GM19035 (cell line): Measurements from ENCODE around the gene POLG2.
"Not testable (repeated sequence)": the region's sequence is repeated elsewhere in the genome, so short reads cannot be mapped to it uniquely, and the experiment has no call there.

Experiments
- ATAC-seq: cut with Tn5 transposase; IDR thresholded peaks from one replicate; pipeline ENCODE4 v1.9.1; 2021; ENCODE audit not compliant: unreplicated experiment

Gene POLG2

DNA sequence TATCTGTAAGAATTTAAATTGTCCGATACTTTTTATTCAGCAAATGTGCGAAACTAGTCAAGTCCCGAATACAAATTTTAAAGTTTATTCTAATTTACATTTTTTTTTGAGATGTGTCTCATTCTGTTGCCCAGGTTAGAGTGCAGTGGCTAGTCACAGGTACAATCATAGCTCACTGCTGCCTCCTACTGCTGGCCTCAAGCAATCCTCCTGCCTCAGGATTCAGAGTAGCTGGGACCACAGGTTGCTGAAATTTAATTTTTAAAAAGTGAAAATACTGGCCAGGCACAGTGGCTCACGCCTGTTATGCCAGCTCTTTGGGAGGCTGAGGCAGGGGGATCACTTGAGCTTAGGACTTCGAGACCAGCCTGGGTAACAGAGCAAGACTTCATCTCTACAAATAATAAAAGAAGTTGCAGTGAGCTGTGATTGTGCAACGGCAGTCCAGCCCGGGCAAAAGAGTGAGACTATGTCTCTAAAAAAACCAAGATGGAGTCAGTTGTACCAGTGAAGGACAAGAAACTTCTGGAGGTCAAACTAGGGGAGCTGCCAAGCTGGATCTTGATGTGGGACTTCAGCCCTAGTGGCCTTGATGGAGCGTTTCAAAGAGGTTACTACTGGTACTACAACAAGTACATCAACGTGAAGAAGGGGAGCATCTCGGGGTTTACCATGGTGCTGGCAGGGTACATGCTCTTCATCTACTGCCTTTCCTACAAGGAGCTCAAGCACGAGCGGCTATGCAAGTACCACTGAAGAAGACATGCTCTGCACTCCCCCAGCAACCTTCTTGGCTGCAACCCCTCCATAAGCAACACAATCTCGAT lies 5.6 kb downstream of the POLG2 start:
- ATAC-seq = no peak

DNA sequence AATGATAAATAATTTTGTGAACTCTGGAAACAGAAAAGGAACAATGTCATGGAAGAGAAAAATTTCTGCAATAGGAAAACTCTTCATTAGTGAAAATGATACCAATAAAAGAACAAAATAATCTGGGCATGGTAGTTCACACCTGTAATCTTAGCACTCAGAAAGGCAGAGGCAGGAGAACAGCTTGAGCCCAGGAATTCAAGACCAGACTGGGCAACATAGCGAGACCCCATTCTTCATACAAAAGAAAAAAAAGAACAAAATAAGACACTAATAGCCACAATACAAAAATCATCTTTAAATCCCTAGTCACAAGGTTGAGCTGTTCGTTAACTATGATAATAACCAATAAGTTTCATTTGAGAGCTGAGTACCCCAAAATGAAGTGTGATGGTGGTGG lies 8.6 kb downstream of the POLG2 start:
- no peak for ATAC-seq

DNA sequence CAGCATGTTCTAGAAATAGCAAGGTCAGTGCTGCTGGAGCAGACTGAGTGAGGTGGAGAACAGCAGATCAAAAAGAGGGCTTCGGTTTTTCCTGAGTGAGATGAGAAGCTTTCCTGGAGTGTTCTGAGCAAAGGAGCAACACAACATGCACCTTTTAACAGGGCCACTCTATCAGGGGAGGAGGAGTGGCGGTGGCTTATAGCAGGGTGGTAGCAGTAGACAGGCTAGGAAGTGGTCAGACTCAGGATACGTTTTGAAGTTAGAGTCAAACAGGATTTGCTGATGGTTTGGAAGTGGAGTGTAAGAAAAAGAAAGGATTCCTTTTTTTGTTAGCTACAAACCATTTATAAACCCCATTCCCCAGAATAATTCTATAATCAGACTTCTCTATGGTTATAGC lies 12.5 kb downstream of the POLG2 start:
- ATAC-seq = no peak

DNA sequence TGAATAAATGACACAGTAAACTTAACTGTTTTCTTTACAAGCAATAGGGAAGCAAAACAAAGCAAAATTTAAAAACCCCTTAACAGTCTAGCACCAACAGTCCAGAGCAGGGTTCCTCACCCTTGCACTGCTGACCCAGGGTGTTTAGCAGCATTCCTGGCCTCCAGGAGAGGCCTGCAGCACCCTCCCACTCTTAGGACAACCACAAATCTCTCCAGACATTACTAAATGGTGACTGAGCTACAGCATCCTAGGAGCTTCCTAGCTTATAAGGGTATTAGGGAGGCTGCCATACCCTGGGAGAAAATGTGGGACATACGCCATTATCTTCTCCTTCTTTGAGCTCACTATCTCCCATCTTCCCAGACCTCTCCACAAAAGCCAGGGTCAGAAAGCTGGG lies 15.9 kb downstream of the POLG2 start:
- ATAC-seq = no peak

DNA sequence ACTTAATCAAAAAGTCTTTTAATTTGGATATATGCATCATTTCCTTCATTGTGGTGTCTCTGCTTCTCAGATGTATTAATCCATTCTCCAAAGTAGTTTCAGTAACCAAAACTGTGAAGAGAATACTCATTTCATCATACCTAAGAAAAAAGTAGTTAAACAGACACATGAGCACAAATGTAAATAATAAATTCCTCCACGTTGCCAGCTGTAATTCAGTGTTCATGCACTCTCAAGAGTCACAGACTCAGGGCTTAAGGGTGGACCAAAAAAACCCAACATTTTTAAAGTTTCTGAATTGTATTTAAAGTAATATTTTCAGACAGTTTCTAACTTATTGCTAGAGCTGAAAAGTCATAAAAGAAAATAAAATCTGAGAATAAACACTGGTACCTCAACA lies 19.0 kb downstream of the POLG2 start:
- no peak for ATAC-seq

DNA sequence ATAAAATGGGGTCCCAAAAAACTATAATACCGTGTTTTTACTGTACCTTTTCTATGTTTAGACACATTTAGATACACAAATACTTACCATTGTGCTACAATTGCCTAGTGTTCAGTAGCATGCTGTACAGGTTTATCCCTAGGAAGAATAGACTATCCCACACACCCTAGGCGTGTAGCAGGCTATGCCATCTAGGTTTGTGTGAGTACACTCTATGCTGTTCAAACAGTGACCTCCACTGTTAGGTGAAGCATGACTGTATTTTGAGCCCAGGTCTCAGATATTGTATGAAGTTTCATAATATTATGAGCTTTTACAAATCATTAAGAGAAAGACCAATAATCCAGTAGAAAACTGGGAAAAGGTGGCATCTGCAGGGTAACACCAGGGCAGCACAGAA lies 24.3 kb downstream of the POLG2 start:
- ATAC-seq = no peak

DNA sequence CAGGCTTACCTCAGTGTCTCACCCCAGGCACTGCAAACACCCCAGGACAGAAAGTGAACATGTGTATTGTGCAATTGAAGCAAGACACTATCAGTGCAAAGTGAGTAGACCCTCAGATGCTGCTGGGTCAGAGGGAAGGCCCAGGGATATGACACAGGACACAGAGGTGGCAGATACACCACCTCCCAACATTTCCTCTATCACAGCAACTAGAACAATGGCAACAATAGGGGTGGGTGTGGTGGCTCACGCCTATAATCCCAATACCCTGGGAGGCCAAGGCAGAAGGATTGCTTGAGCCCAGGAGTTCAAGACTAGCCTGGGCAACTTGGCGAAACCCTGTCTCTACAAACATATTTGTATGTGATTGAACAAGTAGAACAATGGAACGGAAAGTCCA lies 25.4 kb downstream of the POLG2 start:
- no peak for ATAC-seq

DNA sequence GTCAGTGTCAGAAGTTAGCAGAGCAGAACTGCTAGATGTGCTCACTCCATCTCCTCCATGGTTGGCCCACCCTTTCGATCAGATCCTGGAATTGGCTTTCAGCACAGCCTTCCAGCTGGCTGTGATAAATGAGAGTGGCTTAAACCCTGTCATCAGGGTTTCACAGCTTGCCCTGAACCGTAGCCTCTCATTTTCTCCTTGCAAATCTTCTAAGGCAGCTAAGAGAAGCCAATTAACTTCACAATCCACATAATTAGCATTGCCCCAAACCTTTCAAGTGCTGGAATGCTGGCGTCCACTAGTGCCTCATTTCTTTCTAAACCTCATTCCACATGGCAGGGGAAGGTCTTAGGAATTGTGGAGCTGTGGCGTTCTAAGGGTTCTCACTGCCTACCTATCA lies 26.2 kb downstream of the POLG2 start:
- no peak for ATAC-seq

DNA sequence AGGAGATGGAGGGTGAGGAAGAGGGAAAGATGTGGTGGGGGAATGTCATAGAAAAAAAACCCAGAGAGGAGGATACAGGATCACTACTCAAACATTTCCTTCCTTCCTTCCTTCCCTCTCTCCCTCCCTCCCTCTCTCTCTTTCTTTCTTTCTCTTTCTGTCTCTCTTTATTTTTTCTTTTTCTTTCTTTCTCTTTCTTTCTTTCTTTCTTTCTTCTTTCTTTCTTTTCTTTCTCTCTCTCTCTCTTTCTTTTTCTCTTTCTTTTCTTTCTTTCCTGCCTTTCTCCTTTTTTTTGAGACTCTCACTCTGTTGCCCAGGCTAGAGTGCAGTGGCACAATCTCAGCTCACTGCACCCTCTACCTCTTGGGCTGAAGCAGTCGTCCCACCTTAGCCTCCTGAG lies 30.0 kb downstream of the POLG2 start:
- not testable (repeated sequence) for ATAC-seq

DNA sequence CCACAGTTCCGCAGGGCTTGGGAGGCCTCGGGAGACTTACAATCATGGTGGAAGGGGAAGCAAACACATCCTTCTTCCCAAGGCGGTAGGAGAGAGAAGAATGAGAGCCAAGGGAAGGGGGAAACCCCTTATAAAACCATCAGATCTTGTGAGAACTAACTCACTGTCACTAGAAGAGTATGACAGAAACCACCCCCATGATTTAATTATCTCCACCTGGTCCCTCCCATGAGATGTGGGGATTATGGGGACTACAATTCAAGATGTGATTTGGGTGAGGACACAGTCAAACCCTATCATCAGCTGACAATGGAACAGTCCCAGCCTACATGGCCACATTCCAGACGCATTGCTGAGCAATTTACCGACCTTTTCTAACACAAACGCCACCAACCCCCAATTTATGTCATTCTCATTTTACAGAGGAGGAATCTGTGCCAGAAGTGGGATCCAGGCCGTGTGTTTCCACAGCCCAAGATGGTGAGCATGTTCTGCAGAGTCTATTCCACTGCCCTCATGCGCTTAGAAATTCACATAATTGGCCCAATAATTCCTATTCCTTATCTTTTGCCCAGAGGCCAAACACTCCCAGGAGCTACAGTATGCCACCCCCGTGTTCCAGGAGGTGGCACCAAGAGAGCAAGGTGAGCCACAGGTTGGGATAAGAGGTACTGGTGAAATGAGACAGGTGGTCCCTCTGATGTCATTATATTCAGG lies 30.7 kb downstream of the POLG2 start:
- no peak for ATAC-seq

DNA sequence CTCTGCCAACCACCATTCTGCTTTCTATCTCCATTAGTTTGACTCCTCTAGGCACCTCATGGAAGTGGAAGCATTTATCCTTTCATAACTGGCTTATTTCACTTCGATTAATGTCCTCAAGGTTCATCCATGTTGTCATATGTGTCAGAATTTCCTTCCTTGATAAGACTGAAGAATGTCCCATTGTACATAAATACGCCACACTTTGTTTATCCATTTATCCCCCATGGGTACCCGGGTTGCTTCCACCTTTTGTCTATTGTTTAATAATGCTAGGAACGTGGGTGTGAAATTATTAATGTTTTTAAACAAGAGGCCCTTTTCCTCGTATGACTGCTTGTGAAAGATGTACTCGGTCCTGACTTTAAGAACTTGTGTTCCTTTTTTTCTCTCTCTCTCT lies 35.1 kb downstream of the POLG2 start:
- ATAC-seq = no peak

DNA sequence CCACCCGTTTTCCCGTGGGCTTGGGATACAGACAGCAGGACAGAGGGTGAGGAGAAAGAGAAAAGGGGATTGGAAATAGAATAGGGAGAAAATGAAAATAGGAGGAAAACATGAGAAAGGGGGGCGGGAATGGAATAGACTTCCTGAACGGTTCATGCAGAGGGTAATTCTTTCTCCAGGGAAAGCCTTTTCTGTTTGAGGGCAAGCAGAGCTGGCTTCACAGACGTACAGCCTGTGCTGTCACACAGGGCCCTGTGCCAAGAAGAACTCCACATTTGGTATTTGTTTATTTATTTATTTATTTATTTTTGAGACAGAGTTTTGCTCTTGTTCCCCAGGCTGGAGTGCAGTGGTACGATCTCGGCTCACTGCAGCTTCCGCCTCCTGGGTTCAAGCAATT lies 35.9 kb downstream of the POLG2 start:
- no peak for ATAC-seq

DNA sequence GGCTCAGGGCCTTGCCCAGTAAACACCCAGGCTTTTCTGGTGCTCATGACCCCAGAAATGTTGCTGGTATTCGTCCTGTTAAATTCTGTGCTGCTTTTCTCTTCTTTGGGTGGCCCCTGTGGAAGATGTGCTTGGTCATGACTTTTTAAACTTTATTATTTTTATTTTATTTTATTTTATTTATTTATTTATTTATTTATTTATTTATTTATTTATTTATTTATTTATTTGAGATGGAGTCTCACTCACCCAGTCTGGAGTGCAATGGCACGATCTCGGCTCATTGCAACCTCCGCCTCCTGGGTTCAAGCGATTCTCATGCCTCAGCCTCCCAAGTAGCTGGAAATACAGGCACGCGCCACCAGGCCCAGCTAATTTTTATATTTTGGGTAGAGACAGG lies 37.0 kb downstream of the POLG2 start:
- ATAC-seq = not testable (repeated sequence)

DNA sequence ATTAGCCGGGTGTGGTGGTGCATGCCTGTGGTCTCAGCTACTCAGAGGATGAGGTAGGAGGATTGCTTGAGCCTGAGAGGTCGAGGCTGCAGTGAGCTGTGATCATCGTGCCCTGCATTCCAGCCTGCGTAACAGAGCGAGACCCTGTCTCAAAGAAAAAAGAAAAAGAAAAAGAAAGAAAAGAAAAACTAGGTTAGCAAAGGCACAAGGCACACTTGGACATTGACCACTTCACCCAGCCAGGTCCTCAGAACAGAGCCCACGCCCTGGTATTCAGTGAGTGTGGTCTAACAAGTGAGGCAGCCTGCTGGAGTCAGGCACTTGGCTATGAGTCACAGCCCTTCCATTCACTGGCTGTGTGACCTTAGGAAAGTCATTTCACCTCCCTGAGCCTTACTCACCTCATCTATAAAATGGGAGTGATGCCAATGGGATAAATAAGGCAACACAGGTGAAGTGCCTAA lies 37.5 kb downstream of the POLG2 start:
- ATAC-seq = no peak

DNA sequence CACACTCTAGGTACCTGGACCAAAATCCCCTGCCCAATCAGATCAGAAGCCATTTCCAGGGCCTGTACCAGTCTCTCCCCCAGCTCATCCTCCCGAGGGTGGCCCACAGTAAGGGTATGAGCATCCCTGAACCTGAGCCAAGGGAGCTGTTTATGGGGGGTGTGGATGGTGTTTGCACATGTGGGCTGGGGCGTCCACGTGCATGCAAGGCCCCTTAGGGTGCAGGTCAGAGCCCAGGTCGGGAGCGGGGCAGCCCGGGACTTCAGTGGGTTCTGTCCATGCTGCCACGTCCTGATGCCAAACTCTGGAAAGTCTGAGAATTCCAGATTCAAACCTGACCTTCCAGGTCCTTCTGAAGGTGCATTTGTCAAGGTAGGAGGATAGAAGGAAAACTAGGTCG lies 38.1 kb downstream of the POLG2 start:
- ATAC-seq = no peak

DNA sequence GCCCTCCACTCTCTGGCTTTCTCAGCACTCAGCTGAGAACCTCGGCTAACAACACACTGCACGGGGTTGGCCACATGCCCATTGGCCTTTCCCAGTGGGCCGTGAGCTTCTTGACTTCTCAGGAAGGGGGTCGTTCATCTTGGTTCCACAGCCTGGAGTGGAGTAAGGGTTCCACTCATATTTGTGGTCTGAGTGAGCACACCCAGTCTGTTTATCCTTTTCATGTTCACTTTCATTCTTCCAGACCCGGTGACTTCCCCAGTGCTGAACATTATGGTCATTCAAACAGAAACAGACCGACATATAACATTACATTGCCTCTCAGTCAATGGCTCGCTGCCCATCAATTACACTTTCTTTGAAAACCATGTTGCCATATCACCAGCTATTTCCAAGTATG lies 39.7 kb downstream of the POLG2 start:
- ATAC-seq = no peak

DNA sequence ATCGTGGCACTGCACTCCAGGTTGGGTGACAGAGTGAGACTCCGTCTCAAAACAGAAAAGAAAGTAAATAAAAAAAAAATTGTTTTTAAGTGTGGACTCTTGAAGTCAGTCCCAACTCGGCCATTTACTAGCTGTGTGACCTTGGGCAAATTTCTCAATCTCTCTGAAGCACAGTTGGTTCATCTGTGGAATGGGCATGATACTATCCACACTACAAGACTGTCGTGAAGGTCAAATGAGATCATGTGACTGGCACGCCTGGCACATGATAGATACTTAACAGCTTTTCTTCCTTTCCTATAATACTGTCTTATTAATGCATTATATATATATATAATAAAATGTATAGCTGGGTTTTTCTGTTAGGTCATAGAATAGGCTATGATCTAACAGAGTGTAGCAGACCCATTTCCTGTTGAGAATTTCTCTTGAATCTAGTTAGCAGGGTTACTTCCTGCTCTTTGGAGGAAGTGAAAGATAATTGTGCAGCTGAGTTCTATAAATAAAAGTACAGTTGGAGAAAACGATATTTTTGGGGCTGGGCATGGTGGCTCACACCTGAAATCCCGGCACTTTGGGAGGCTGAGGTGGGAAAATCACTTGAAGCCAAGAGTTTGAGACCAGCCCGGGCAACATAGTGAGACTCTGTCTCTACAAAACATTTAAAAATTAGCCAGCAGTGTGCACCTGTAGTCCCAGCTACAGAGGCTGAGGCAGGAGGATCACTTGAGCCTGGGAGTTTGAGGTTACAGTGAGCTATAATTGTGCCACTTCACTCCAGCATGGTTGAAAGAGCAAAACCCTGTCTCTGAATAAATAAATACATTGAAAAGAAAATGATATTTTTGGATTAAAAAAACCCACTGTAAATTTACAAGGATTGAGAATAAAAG lies 40.6 kb downstream of the POLG2 start:
- no peak for ATAC-seq

DNA sequence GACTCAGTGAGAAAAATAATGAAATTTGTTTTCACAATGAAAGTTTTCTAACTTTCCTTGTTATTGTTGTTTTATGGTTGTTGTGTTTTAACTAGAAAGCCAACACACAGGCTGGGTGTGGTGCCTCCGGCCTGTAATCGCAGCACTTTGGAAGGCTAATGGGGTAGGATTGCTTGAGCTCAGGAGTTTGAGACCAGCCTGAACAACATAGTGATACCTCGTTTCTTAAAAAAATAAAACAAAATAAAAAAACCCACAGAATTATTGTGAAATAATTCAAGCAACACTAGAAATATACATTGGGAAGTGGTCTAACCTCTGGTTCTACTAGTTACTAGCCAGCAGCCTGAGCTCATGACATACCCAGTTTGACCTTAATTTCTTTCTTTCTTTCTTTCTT lies 47.3 kb downstream of the POLG2 start:
- no peak for ATAC-seq

DNA sequence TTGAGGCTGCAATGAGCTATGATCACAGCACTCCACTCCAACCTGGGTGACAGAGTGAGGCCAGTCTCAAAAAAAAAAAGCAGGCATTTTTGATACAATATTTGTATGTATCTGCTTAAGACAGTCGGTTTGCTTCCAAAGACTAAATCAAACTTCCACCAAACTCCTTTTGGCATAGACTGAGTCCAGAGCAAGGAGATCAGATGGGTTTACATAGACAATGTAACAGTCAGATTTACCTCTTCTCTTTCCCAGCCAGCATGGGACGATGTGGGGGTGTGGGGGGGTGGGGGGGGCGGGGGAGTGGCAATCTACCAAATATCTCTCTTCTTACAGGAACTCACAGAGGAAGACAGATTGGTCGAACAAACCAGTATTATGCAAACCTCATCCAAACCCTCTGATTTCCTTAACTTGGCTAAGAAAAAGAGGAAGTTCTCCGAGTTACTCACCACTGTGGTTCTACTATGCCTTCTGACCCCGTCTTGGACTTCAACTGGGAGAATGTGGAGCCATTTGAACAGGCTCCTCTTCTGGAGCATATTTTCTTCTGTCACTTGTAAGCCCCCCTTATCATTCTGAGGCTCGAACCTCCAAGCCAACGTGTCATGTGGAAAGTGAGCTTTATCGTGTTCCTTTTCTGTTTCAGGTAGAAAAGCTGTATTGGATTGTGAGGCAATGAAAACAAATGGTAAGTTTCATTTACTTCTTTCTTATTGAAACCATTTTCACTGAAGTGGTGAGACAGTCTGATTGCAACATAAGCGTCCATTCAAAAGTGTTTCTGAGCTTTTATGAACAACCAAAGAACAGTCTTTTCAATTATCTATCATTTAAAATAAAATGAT lies 48.0 kb downstream of the POLG2 start, which contains the start of gene MILR1:
Gene MILR1 (plus strand): TSS at position 451 of the 848 bp plus-strand sequence. CDS start 54 bp downstream, at position 505.
- no peak for ATAC-seq

DNA sequence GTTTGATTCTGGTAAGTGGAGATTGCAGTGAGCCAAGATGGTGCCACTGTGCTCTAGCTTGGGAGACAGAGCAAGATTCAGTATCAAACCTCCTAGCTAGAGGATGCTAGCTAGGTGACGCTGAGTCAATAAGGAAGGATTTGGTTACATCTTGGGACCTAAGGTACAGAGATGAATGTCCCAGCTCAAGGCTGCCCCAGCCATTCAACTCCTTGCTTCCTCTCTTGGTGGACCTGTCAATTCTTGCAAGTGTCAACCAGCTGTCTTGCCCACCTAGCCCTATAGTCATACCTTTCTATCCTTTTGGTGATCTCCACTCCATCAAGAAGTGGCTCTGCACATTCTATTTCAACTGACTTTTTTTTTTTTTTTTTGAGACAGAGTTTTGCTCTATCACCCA lies 49.3 kb downstream of the POLG2 start:
- no peak for ATAC-seq
